K562 (cell line): ENCODE data around the gene NNAT. TPM values are rescaled to one million over a fixed set of nuclear protein-coding genes. Genes with fewer than 3 reads are reported as not detected.

Experiments used
- ATAC-seq: fragments of 200-7000 bp; cut with Tn5 transposase; 3 replicates; pipeline ENCODE4 v1.9.1; 2020; ENCODE audit warnings: moderate library complexity
- BruUV-seq: library from RNA; stranded (reverse); fragments of 400-500 nt; replicated peaks from 2 replicates; lab custom pipeline; 2021; lab: Mats Ljungman, UMichigan
- CTCF ChIA-PET: fragments of 300-600 bp; formaldehyde crosslinking; extraction: SDS; loops from one replicate; lab custom pipeline; 2021; ENCODE audit warnings: low intra/inter-chr PET ratio; lab: Yijun Ruan, JAX
- POLR2A ChIA-PET: fragments of 300-600, 350-650 bp; sonication (Branson Sonifier 250); formaldehyde crosslinking; extraction: SDS; loops from one replicate; lab custom pipeline; 2021; ENCODE audit warnings: antibody characterized with exemption, inconsistent platforms; lab: Yijun Ruan, JAX
- DNase-seq, 4 experiments: peaks; one replicate each; pipeline versions ENCODE4 v3.0.0 to v3.0.0-alpha.2; 2011 to 2018; ENCODE audit warnings: low spot score in 3 of 4, mixed read lengths in 3 of 4; ENCODE audit errors: extremely low read depth in 1 of 4
- FAIRE-seq: peaks from 2 replicates; lab custom pipeline; 2011; peaks lifted over from hg19 to GRCh38; lab: Jason Lieb, UNC
- H2AFZ ChIP-seq: 2 replicates; pipeline ENCODE4 v1.6.0; 2011; ENCODE audit warnings: low read depth, low read length, control low read depth, inconsistent platforms
- H3K27ac ChIP-seq: fragments of 200-600 bp; 3 replicates; pipeline ENCODE4 v1.8.0; 2011; ENCODE audit warnings: low read depth, mild to moderate bottlenecking, control low read depth, inconsistent platforms, low read length, moderate library complexity, mixed read lengths; ENCODE audit errors: extremely low read depth
- H3K27me3 ChIP-seq, 2 experiments: fragments of 300-600 bp in 1 of 2; 2 replicates in 1 of 2; 3 replicates in 1 of 2; pipeline versions ENCODE4 v1.6.0 to v1.8.0; 2011; ENCODE audit warnings: inconsistent platforms in 2 of 2, low read length in 2 of 2, mild to moderate bottlenecking in 1 of 2, mixed read lengths in 1 of 2, moderate library complexity in 1 of 2; ENCODE audit not compliant: control insufficient read depth in 2 of 2, insufficient read depth in 2 of 2
- H3K36me3 ChIP-seq: fragments of 300-600 bp; 3 replicates; pipeline ENCODE4 v1.8.0; 2011; ENCODE audit warnings: mild to moderate bottlenecking, low read length, inconsistent platforms; ENCODE audit not compliant: control insufficient read depth, insufficient read depth
- H3K4me1 ChIP-seq, 2 experiments: fragments of 200-600 bp in 1 of 2; replicated peaks in 1 of 2; 2 replicates in 1 of 2; 3 replicates in 1 of 2; pipeline versions ENCODE4 v1.5.1 to v1.8.0; 2011; ENCODE audit warnings: inconsistent platforms in 2 of 2, low read length in 2 of 2, mild to moderate bottlenecking in 1 of 2, mixed read lengths in 1 of 2, moderate library complexity in 1 of 2; ENCODE audit not compliant: control insufficient read depth in 2 of 2, insufficient read depth in 2 of 2
- H3K4me2 ChIP-seq: 2 replicates; pipeline ENCODE4 v1.6.1; 2011; ENCODE audit warnings: low read length, control low read depth, inconsistent platforms, mixed read lengths; ENCODE audit not compliant: insufficient read depth
- H3K4me3 ChIP-seq: fragments of 200-600 bp; sonication (generic), shearing (Covaris generic); 2 replicates; pipeline ENCODE4 v1.5.1; 2016; ENCODE audit warnings: control low read depth, inconsistent platforms
- H3K79me2 ChIP-seq: fragments of 200-600 bp; 3 replicates; pipeline ENCODE4 v1.8.0; 2011; ENCODE audit warnings: low read length, inconsistent platforms; ENCODE audit not compliant: control insufficient read depth, insufficient read depth
- H3K9ac ChIP-seq, 2 experiments: 2 replicates each; pipeline versions ENCODE4 v1.6.0 to v1.6.1; 2011; ENCODE audit warnings: low read depth in 2 of 2, low read length in 2 of 2, control low read depth in 1 of 2, inconsistent platforms in 1 of 2, mild to moderate bottlenecking in 1 of 2, mixed read lengths in 1 of 2; ENCODE audit not compliant: insufficient read depth in 1 of 2
- H3K9me1 ChIP-seq: one replicate; pipeline ENCODE4 v1.6.0; 2011; ENCODE audit warnings: inconsistent platforms, mild to moderate bottlenecking, low read length, moderate library complexity; ENCODE audit not compliant: control insufficient read depth, insufficient read depth
- H3K9me3 ChIP-seq: replicated peaks from 2 replicates; pipeline ENCODE4 v1.5.1; 2011; ENCODE audit warnings: low read depth, low read length, inconsistent platforms; ENCODE audit not compliant: control insufficient read depth, insufficient read depth
- H4K20me1 ChIP-seq: replicated peaks from 2 replicates; pipeline ENCODE4 v1.6.1; 2011; ENCODE audit warnings: low read length, inconsistent platforms, mixed read lengths; ENCODE audit not compliant: control insufficient read depth, insufficient read depth
- BRD4 ChIP-seq: fragments of 200-600 bp; sonication (generic); IDR thresholded peaks from 2 replicates; pipeline ENCODE4 v1.6.1; 2017; ENCODE audit warnings: inconsistent platforms
- TARDBP ChIP-seq: fragments of 450-650 bp; IDR thresholded peaks from 2 replicates; pipeline ENCODE4 v1.6.1; 2016
- TFAP4 ChIP-seq: sonication (generic); formaldehyde crosslinking; IDR thresholded peaks from 2 replicates; pipeline ENCODE4 v1.8.0; 2022; ENCODE audit warnings: missing genetic modification reagents, mild to moderate bottlenecking, moderate library complexity, borderline replicate concordance
- ZNF3 ChIP-seq: fragments of 250-450 bp; sonication (Bioruptor Pico); IDR thresholded peaks from 2 replicates; pipeline ENCODE4 v1.5.0; 2021; ENCODE audit warnings: mild to moderate bottlenecking, moderate library complexity
- ZNF512 ChIP-seq: IDR thresholded peaks from 2 replicates; pipeline ENCODE4 v1.6.1; 2016; ENCODE audit warnings: missing genetic modification characterization, missing compliant biosample characterization
- WGBS: fragments of 100-300 bp; shearing (Covaris generic); methylation state at CpG from one replicate; pipeline ENCODE4 v1.1.6; 2016; ENCODE audit warnings: low coverage, mixed read lengths; ENCODE audit not compliant: insufficient coverage; ENCODE audit errors: missing lambda C conversion rate; 5-methylcytosine and 5-hydroxymethylcytosine counted together
- in situ Hi-C: fragments of 300-500 bp; cut with MboI; formaldehyde crosslinking; loops from 4 replicates; pipeline ENCODE4 v1.15.0; 2018; ENCODE audit warnings: inconsistent platforms, mixed read lengths
- intact Hi-C: fragments of 100-400 bp; cut with micrococcal nuclease; formaldehyde crosslinking; loops from 2 replicates; pipeline ENCODE4 v1.14.2; 2022
- polyA plus RNA-seq, 8 experiments: library from polyadenylated mRNA; depleted of rRNA in 4 of 8; stranded (reverse) in 5 of 8; unstranded in 3 of 8; fragments of >200 nt; fragmentation: Nextera tagmentation in 2 of 8; fragmentation: Illumina TruSeq in 1 of 8; extraction: Ambion mirVana in 2 of 8; extraction: Trizol in 1 of 8; gene quantifications; 2 replicates each; pipeline versions ENCODE4 v1.2.1 to v1.2.3, GENCODE V29; 2011 to 2014; ENCODE audit warnings: inconsistent platforms in 1 of 8, missing spikeins in 1 of 8
- total RNA-seq, 7 experiments: library from RNA; depleted of rRNA in 6 of 7; stranded (reverse); fragments of >200 nt in 6 of 7; fragmentation: Illumina TruSeq in 2 of 7; extraction: Trizol in 2 of 7; gene quantifications; 2 replicates each; pipeline versions ENCODE4 v1.2.1 to v1.2.3, GENCODE V29; 2011 to 2021; ENCODE audit warnings: low replicate concordance in 1 of 7

NNAT gene
- total and polyA plus RNA-seq, 9 of the 15 experiments (the other 6 are each of a cell fraction or from before 2014, with no cell fraction given) = 0.13 TPM; not detected in 8

GRCh38 chr20:37479266-37479665 lies 41.8 kb upstream of the NNAT start (continued):
- TF ChIP-seq TFAP4 (CRISPR knock-in tag) (no peak), TARDBP (no peak), BRD4 (no peak)

- intact Hi-C loops (no loop called here), in situ Hi-C loops (no loop called here)
- no peaks in the 10 kb centered on the region for H3K4me1 ChIP-seq
- POLR2A ChIA-PET = interaction anchor here (0.5 kb wide), 1 partner anchor 14 kb away, joined by 3 read pairs; no protein-coding TSS in a partner anchor
- no peak overlapping the region for H2AFZ ChIP-seq
- H3K4me3 ChIP-seq = no peak overlapping the region
- peaks cover 4% of the 10 kb centered on the region for H4K20me1 ChIP-seq
- H3K9me3 ChIP-seq = no peaks in the 10 kb centered on the region
- H3K4me2 ChIP-seq = no peak overlapping the region
- no TSS peak for BruUV-seq
- peaks cover 23 to 46% of the 10 kb centered on the region in 2 experiments for H3K27me3 ChIP-seq
- peaks cover 4% of the 10 kb centered on the region for H3K9me1 ChIP-seq
- no peaks in the 10 kb centered on the region for H3K36me3 ChIP-seq
- 0 out of 2 replicates have a peak, but pooled peaks have one; percentile 48 for TF ChIP-seq ZNF512 (tag)
- TF ChIP-seq ZNF3 (CRISPR knock-in tag) = no peak
- no peak overlapping the region for H3K27ac ChIP-seq
- H3K79me2 ChIP-seq = no peaks in the 10 kb centered on the region
- H3K9ac ChIP-seq = no peak overlapping the region
- DNase-seq (no peak), FAIRE-seq (no peak), ATAC-seq (no peak)
- 1% methylated on average over 7 of the region's 9 CpGs for WGBS
- CTCF ChIA-PET = no interaction called here
Observed at GRCh38 chr20:37479925-37480691, 40.9 kb upstream of the NNAT start.
